Mesothelial cell of epicardium (in vitro differentiated cells): ENCODE results near the gene YARS2. TPM values are rescaled to one million over a fixed set of nuclear protein-coding genes. Genes with fewer than 3 reads are reported as not detected.

Experiments
- DNase-seq, 2 experiments: peaks; one replicate each; pipeline ENCODE4 v3.0.0; 2021; ENCODE audit warnings: low spot score in 2 of 2; ENCODE audit not compliant: unreplicated experiment in 2 of 2
- H3K27ac Mint-ChIP-seq: 2 replicates; pipeline ENCODE4 v1.8.0; 2021; ENCODE audit warnings: mixed read lengths
- H3K27me3 Mint-ChIP-seq: 2 replicates; pipeline ENCODE4 v1.8.0; 2021; ENCODE audit warnings: low read depth, mixed read lengths
- H3K36me3 Mint-ChIP-seq: 2 replicates; pipeline ENCODE4 v1.8.0; 2021; ENCODE audit warnings: mixed read lengths
- H3K4me1 Mint-ChIP-seq: 2 replicates; pipeline ENCODE4 v1.8.0; 2021; ENCODE audit warnings: mixed read lengths
- H3K4me3 Mint-ChIP-seq: 2 replicates; pipeline ENCODE4 v1.8.0; 2021; ENCODE audit warnings: mild to moderate bottlenecking, moderate library complexity, mixed read lengths
- H3K9me3 Mint-ChIP-seq: 2 replicates; pipeline ENCODE4 v1.8.0; 2021; ENCODE audit warnings: mixed read lengths
- total RNA-seq: library from RNA; stranded (reverse); gene quantifications from 3 replicates; pipeline ENCODE4 v1.2.1, GENCODE V29; 2021
- TF ChIP-seq, protein P1 (sequence below): fragments of 200-600 bp; sonication (generic); IDR thresholded peaks from one replicate; pipeline ENCODE4 v1.5.0; 2021; ENCODE audit warnings: antibody characterized with exemption; ENCODE audit not compliant: unreplicated experiment

YARS2 gene
- total RNA-seq, 1 donor from 2014 or later, result 21.7 TPM

DNA sequence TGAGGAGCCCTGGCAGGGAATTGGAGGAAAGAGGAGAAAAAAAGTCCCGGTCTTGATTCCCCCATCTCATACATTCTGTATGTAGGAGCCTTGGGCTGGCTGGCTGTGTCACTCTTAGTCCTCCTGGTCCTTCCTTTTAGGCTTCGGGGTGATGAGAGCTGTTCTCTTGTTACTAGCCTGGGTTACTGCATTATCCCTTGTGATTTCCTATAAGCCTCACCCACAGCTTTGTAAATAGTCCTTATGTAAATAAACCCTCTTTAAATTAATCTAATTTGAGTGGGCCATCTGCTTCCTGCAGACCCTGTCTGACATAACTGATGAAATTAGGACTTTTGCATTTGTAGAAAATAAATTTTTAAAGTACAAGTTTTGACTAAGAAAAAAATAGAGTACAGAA is 57.4 kb downstream of the YARS2 start:
- H3K4me3 Mint-ChIP-seq, result no peak overlapping the region

DNA sequence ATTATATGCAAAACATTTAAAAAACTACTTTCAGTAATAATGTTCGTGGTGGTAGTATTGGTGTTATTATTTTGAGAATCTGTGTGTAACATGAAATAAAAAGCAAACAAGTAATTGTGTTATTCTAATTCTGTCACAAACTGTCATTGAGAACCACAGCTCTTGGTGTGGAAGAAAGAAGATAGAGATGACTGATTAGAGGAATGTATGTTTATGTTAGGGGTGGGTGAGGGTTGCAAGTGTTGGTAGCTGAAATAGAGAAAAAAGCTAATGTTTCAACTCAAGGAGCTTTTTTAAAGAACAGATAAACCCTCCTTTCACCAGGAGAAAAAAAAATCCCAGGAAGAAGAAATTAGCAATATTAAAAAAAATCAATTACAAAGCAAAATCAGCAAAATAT is 58.3 kb downstream of the YARS2 start:
- Mint-ChIP-seq H3K27ac (no peak overlapping the region), H3K4me3 (no peak overlapping the region), H3K9me3 (peaks cover 17% of the 10 kb centered on the region), H3K4me1 (peaks cover 2% of the 10 kb centered on the region), H3K27me3 (no peaks in the 10 kb centered on the region), H3K36me3 (peaks cover 24% of the 10 kb centered on the region)
- no peak for DNase-seq
- TF ChIP-seq, protein P1, sequence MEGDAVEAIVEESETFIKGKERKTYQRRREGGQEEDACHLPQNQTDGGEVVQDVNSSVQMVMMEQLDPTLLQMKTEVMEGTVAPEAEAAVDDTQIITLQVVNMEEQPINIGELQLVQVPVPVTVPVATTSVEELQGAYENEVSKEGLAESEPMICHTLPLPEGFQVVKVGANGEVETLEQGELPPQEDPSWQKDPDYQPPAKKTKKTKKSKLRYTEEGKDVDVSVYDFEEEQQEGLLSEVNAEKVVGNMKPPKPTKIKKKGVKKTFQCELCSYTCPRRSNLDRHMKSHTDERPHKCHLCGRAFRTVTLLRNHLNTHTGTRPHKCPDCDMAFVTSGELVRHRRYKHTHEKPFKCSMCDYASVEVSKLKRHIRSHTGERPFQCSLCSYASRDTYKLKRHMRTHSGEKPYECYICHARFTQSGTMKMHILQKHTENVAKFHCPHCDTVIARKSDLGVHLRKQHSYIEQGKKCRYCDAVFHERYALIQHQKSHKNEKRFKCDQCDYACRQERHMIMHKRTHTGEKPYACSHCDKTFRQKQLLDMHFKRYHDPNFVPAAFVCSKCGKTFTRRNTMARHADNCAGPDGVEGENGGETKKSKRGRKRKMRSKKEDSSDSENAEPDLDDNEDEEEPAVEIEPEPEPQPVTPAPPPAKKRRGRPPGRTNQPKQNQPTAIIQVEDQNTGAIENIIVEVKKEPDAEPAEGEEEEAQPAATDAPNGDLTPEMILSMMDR, result no peak

More for the DNA sequence above, 57.4 kb downstream of the YARS2 start:
- Mint-ChIP-seq H3K4me1 (peaks cover 3% of the 10 kb centered on the region), H3K27me3 (no peaks in the 10 kb centered on the region), H3K36me3 (peaks cover 27% of the 10 kb centered on the region), H3K9me3 (peaks cover 17% of the 10 kb centered on the region), H3K27ac (no peak overlapping the region)
- DNase-seq, result no peak
- TF ChIP-seq, protein P1, result no peak

Other genes starting within 250 kb of the YARS2 start
- gene DNM1L, start 76.6 kb downstream of the YARS2 start, total RNA-seq, result 84.7 to 88.9 TPM (median 86.9 TPM) in 3 replicates
- gene PKP2, start 140.9 kb upstream of the YARS2 start, total RNA-seq, result 65.3 to 69.5 TPM (median 67.3 TPM) in 3 replicates